Measurements from ENCODE around the gene CCDC51. TPM values are rescaled to one million over a fixed set of nuclear protein-coding genes. Genes with fewer than 3 reads are reported as not detected.

Gene CCDC51
- total and polyA plus RNA-seq, 2 of the 13 experiments (the other 11 are each of a cell fraction or from before 2014, with no cell fraction given): 18.1 to 29.4 TPM

- TF ChIP-seq THYN1 (CRISPR knock-in tag; IDR thresholded peaks at IDR 0.05; ENCODE audit: borderline replicate concordance, low read depth) (no peak), TFDP2 (CRISPR knock-in tag; IDR thresholded peaks at IDR 0.05) (no peak), ZKSCAN8 (CRISPR knock-in tag; IDR thresholded peaks at IDR 0.05; ENCODE audit: borderline replicate concordance) (no peak), ZNF446 (CRISPR knock-in tag; IDR thresholded peaks at IDR 0.05) (no peak), GTF2F1 (IDR thresholded peaks at IDR 0.05; ENCODE audit: low read length) (no peak), ZNF740 (CRISPR knock-in tag; IDR thresholded peaks at IDR 0.05) (no peak), GATAD2A (CRISPR knock-in tag; IDR thresholded peaks at IDR 0.05) (0 out of 2 replicates have a peak, but pooled peaks have one; percentile 16), SOX13 (IDR thresholded peaks at IDR 0.05) (no peak), SOX13 (CRISPR knock-in tag; conservative IDR thresholded peaks at IDR 0.05 in 1 of 2, IDR thresholded peaks at IDR 0.05 in 1 of 2) (0 out of 4 replicates have a peak, but pooled peaks of 1 of the 2 experiments have one; percentile 6), HNF4A (CRISPR knock-in tag; IDR thresholded peaks at IDR 0.05) (peak; percentile 48), ATM (IDR thresholded peaks at IDR 0.05; ENCODE audit: borderline replicate concordance) (no peak), ZNF251 (CRISPR knock-in tag; IDR thresholded peaks at IDR 0.05) (no peak), GMEB2 (CRISPR knock-in tag; IDR thresholded peaks at IDR 0.05; ENCODE audit: low read depth) (no peak), WIZ (CRISPR knock-in tag; IDR thresholded peaks at IDR 0.05) (no peak), KMT2B (CRISPR knock-in tag; IDR thresholded peaks at IDR 0.05) (no peak), ARID5B (CRISPR knock-in tag; IDR thresholded peaks at IDR 0.05) (0 out of 2 replicates have a peak, but pooled peaks have one; percentile 30), FOXO1 (CRISPR knock-in tag; IDR thresholded peaks at IDR 0.05) (no peak), ZBTB14 (CRISPR knock-in tag; IDR thresholded peaks at IDR 0.05) (no peak)
These were observed 2.0 kb upstream of the CCDC51 start (continued) for GRCh38 chr3:48441940-48442339.

Measured in HepG2 (cell line).